Amniotic epithelial cell (primary cell): ENCODE measurements around the gene PRAMEF12.
"Not testable (repeated sequence)": the region's sequence is repeated elsewhere in the genome, so short reads cannot be mapped to it uniquely, and the experiment has no call there.

Experiments used
- DNase-seq: peaks from one replicate; pipeline ENCODE4 v3.0.0-alpha.2; 2010; ENCODE audit warnings: low read depth

The PRAMEF12 gene

DNA sequence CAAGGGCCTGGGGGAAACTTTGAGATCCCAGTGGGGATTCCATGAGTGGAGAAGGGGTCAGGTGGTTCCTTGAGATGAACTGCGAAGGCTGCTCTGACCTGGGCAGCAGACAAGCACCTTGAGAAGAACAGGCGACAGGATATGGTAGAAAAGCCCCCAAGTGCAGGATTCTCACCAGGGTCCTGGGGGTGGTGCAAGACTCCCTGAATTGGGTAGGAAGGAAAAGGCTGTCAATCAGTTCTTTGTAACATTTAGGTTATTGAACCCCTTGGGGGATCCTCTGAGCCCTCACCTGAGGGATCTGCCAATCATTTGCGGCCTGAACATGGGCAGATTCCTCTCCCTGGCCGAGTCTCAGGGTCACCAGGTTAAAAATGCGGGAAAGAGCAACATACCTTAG is 2.4 kb upstream of the PRAMEF12 start:
- no peak for DNase-seq

DNA sequence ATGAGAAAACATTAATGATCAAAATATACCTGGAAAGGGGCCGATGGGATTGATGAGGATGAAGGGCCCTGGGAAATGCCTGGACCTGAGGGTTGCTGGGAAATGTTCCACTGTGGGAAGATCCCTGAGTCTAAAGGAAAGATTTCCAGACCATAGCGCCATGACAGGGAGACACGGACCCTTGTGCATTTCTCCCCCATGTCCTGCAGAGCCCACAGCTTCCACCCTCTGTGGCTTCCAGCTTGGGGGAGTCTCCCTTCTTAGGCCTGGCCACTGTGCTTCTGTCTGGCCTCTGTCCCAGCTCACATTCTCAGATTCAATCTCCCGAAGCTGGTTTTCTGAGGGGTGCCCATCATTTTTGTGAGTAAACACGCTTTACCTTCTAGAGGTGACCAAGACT is 1.0 kb upstream of the PRAMEF12 start:
- DNase-seq = no peak

DNA sequence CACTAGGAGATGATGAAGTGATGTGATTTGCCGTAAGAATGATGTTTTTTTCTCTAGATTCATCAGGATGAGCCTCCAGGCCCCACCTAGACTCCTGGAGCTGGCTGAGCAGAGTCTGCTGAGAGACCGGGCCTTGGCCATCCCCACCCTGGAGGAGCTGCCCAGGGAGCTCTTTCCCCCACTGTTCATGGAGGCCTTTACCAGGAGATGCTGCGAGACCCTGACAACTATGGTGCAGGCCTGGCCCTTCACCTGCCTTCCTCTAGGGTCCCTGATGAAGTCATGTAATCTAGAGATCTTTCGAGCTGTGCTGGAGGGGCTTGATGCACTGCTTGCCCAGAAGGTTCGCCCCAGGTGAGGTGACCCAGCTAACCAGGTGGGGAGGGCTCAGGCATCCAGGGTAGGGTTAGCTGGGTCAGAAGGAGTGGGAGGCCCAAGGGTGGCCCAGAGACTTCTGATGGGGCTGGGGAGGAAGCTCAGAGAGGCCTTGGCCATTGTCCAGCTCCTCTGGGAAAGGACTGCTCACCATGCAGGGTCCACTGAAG is 1.3 kb downstream of the PRAMEF12 start:
- DNase-seq = no peak

DNA sequence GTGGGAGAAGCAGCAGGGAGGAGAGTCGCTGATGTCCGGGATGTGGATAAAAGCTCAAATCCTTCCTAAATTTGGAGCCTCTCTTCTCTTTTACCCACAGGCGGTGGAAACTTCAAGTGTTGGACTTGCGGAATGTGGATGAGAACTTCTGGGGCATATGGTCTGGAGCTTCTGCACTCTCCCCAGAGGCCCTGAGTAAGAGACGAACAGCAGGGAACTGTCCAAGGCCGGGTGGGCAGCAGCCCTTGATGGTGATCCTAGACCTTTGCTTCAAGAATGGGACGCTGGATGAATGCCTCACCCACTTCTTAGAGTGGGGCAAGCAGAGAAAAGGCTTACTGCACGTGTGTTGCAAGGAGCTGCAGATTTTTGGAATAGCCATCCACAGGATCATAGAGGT is 1.9 kb downstream of the PRAMEF12 start:
- no peak for DNase-seq

DNA sequence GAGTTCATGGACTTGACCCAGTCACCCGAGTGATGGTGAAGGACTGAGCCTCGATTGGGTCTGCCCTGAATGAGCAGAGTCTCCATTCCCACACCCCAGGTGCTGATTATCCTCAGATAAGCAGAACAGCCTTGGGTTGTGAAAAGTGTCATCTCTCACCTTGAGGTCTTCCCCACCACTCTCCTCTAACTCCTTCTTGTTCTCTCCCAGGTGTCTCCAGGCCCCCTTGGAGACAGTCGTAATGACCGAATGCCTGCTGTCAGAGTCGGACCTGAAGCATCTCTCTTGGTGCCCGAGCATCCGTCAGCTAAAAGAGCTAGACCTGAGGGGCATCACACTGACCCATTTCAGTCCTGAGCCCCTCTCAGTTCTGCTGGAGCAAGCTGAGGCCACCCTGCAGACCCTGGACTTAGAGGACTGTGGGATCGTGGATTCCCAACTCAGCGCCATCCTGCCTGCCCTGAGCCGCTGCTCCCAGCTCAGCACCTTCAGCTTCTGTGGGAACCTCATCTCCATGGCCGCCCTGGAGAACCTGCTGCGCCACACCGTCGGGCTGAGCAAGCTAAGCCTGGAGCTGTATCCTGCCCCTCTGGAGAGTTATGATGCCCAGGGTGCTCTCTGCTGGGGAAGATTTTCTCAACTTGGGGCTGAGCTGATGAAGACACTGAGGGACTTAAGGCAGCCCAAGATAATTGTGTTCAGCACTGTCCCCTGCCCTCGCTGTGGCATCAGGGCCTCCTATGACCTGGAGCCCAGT is 3.4 kb downstream of the PRAMEF12 start:
- no peak for DNase-seq

DNA sequence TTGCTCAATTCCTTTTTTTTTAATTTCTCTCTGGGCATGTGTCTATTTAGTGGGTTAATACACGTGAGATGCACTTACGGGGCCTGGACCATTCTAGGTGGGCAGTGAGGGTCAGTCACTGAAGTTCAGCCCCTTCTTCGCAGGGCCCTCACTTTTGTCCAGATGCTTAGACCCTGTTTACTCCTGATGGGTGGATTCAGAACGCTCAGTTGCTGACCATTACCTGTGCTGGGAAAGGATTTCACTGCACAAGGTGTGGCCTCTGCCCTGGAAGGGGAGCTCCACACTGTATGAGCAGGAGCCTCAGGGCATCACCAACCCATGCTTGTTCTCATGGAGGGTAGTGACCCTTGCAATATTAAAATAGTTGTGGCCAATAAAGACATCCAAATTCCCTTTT is 4.5 kb downstream of the PRAMEF12 start:
- DNase-seq = no peak

DNA sequence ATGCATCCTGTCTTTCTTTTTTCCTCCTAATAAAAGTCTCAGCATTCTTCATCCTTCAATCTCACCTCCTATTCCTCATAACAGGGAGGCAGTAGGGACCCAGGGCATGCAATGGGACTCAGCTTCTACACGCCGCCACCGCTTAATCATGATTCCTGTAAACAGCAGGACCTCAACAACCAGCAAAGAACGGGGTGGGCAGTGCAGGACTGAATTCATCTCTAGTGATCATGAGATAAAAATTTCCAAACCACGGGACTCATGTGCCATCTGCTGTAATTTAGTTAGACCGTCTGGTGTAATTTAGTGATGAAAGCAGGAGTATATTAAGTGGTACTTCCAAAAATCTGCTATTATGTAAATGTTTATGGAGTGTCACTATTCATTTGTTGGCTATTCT is 5.4 kb downstream of the PRAMEF12 start:
- DNase-seq = no peak

DNA sequence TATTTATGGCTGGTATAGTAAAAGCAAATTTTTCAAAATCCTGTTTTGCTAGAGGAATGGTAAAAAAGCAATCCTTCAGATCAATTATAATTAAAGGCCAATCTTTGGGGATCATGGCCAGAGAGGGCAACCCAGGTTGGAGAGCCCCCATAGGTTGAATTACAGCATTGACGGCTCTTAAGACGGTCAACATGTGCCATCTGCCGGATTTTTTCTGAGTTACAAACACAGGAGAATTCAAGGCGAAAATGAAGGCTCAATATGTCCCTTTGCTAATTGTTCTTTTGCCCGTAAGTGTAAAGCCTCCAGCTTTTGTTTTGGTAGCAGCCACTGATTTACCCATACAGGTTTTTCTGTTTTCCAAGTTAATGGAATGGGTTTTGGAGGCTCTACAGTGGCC is 8.0 kb downstream of the PRAMEF12 start:
- not testable (repeated sequence) for DNase-seq

DNA sequence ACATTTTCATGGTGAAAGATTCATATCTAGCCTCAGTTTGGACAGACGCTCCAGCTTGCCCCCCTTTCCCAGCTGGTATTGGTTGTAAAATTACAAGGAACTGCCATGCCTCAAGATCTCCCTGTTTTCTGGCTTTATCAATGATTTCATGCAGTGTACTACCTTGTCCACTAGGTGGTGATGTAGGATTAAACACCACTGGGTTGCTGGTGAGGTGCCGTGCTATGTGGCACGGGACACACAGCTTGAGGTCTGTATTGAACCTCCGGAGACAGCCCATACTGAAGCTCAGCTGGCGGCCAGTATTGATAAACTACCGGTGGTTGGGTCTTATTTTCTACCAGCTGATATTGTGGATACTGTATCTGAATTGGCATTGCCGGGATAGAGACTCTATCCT is 10.2 kb downstream of the PRAMEF12 start:
- DNase-seq = not testable (repeated sequence)

DNA sequence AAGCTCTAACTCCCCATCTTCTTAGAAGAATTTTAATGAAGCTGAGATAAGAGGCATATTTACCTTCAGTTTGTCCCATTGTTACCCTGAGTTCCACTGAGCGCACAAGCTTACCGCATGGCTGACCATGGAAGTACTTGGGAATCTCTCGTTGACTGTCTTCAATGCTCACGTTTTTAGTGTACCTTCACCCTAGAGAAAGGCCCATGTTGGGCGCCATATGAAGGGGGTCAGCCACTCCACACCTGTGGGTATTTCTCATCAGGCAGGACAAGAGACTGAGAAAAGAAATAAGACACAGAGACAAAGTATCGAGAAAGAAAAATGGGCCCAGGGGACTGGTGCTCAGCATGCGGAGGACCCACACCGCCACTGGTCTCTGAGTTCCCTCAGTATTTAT is 11.2 kb downstream of the PRAMEF12 start:
- DNase-seq = peak; percentile 2

DNA sequence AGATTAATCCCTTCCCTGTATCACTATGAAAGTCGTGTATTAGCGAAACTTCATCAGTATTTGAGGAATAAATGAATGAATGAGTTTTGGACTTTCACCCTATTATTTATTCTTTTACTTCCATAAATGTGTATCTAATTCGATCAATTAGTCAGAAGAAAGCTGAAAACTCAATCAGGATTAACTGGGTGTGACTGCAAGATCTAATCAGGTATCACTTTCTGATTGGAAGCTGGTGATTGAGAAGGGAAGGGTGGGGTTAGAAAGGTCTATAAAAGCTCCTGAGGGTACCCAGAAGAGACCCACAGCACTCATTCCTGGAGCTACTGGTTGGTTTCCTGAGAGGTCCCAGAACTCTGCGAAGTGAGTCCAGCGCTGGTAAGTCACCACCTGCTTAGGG is 17.6 kb downstream of the PRAMEF12 start, which contains the start of gene PRAMEF1:
TSS of gene PRAMEF1 (plus strand) at position 301 of the 400 bp plus-strand sequence. CDS start 1,831 bp downstream, outside the sequence.
- DNase-seq = not testable (repeated sequence)

DNA sequence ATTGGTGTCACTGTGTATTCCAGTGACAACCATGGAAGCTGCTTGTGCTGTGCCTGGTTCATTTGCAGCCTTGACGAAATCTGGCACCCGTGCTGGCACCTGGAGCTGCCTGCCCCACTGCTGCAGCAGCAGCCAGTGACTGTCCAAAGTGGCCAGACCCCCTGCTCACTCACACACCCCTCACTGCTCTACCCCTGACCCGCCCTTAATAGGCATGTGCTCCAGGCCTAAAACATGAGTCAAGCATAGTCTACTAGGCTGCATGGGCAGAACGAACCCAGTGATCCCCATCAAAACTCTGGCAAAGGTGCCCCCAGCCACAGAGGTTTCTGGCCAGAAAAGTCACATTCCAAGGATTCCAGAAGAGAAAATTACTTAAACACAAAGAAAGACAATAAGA is 25.4 kb downstream of the PRAMEF12 start:
- DNase-seq = no peak

DNA sequence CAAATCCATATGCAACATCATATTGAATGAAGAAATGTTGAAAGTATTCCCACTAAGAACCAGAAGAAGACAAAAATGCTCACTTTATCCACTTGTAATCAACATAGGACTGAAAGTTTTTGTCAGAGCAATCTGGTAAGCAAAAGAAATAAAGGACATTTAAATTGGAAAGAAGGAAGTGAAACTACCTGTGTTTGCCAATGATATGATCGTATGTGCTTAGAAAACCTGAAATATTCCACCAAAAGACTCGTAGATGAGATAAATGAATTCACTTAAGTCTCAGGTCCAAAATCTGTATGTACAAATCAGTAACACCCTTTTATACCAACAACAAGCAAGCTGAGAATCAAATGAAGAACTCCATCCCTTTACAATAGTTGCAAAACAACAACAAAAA is 26.2 kb downstream of the PRAMEF12 start:
- no peak for DNase-seq

DNA sequence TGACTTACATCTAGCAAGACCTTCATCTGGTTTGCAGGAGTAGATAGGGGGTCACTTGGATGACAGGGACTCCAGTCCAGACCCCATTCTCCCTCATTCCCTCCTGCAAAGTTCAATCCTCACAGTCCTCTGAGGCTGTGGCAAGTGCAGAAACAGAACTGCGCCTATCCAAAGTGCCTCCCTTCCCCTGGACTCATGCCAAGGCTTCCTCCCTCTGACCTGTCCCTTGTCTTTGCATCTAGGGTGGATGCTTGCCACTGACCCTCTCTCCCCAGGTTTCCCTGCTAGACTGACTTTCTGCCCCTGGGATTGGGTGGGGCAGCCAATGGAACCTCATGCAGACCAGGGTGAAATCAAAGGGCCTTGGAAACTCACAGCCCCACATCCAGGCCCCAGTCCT is 36.4 kb downstream of the PRAMEF12 start:
- no peak for DNase-seq

DNA sequence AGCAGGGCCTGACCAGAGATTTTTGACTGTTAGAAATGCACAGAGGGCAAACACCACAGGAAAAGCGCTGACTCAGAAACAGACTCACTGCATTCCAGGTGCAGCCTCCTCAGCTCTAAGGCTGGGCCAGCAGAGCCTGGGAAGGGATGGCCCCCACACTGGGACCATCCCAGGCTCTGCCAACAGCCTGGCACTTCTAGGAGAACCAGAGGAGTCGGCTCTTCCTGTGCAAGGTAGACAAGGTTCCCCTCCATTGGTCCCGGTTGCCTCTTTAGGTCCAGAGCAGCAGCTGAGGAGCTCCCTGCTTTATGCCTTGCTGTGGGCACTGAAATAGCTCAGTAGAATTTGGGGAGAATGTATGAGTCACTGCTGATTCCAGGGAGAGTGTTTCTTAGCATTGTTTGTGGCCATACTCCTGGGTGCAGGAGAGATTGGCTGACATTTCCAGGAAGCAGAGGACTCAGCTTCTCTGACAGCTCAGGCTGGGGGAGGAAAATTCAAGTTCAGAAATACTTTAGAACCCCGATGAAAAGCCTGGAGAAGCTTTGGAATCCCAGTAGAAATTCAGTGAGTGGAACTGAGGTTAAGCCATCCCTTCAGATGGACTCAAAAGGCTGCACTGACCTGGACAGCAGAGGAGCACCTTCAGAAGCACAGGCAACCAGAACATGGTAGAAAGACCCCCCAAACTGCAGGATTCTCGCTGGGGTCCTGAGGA is 37.3 kb downstream of the PRAMEF12 start:
- DNase-seq = no peak

DNA sequence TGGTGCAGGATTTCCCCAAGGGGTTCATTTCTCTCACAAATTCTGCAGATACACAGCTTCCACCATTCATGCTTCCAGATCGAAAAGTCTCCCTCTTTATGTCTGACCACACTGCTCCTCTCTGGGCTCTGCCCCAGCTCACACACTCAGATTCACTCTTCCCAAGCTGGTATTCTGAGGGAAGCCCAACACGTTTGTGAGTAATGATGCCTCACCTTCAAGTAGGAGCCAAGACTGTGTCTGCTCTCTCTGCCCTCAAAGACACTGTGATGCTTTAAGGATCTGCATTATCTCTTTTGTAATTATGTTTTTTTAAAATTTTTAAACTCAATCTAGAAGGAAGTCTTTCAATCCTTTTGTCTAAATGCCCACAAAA is 37.9 kb downstream of the PRAMEF12 start:
- no peak for DNase-seq

DNA sequence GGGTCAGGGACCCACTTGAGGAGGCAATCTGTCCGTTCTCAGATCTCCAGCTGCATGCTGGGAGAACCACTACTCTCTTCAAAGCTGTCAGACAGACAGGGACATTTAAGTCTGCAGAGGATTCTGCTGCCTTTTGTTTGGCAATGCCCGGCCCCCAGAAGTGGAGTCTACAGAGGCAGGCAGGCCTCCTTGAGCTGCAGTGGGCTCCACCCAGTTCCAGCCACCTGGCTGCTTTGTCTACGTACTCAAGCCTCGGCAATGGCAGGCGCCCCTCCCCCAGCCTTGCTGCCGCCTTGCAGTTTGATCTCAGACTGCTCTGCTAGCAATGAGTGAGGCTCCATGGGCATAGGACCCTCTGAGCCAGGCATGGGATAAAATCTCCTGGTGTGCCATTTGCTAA is 45.5 kb downstream of the PRAMEF12 start:
- DNase-seq = not testable (repeated sequence)
